ENCODE measurements around the gene FBLIM1.

- TF ChIP-seq CTCF (IDR thresholded peaks at IDR 0.05) (no peak), POLR2A (IDR thresholded peaks at IDR 0.05) (no peak)
Observed at GRCh38 chr1:15749399-15750291, 8.9 kb upstream of the FBLIM1 start.

Measured in testis (tissue), 2 donors.